ENCODE data around the gene CLNK.

DNA sequence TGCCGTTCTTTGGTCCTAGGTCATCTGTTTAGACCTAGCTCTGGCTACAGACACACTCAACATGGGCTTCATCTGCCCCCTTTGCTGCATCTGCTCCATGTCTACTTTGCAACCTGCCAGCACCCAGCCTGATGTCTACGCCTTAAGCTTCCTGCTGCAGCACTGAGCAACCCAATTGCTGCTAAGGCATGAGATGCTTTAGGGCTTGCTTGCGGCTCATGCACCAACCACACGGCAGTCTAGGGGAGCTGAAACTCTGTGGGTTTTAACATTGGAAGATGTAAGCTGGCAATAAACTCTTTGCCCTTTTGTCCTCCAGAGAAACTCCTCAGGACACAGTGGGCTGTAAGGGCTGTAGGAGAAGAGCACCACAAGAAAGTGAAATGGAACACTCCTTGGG, 11.7 kb upstream of the CLNK start:
- no peak for TF ChIP-seq GATA2 (IDR thresholded peaks at IDR 0.05; ENCODE audit: low read depth, low read length)
- TF ChIP-seq GATA3 (IDR thresholded peaks at IDR 0.05; ENCODE audit: low read depth, low read length), result no peak

Data from SH-SY5Y (cell line).